Thoracic aorta (tissue), 2 donors: ENCODE data around the gene ATF7IP2. TPM values are rescaled to one million over a fixed set of nuclear protein-coding genes. Genes with fewer than 3 reads are reported as not detected.
"Not testable (repeated sequence)": the region's sequence is repeated elsewhere in the genome, so short reads cannot be mapped to it uniquely, and the experiment has no call there.

Experiments
- ATAC-seq: fragments of 150-250 bp; one replicate; pipeline ENCODE4 v1.8.0; 2017; ENCODE audit warnings: low read depth; ENCODE audit not compliant: insufficient number of reproducible peaks, low FRiP score
- DNase-seq: peaks from one replicate; pipeline ENCODE4 v3.0.0-alpha.2; 2020; ENCODE audit warnings: low spot score
- H3K27ac ChIP-seq, 2 donors: fragments of 200-600 bp; sonication (generic); 1 replicate in 1 of 2; 2 replicates in 1 of 2; pipeline ENCODE4 v1.5.1; 2016; ENCODE audit warnings: mild to moderate bottlenecking in 2 of 2, moderate library complexity in 2 of 2
- H3K27me3 ChIP-seq: fragments of 200-600 bp; sonication (generic); replicated peaks from 2 replicates; pipeline ENCODE4 v1.6.0; 2016; ENCODE audit warnings: mild to moderate bottlenecking; ENCODE audit not compliant: insufficient read depth
- H3K36me3 ChIP-seq: fragments of 200-600 bp; sonication (generic); one replicate; pipeline ENCODE4 v1.5.1; 2016
- H3K4me1 ChIP-seq, 2 donors: fragments of 200-600 bp; sonication (generic); 1 replicate in 1 of 2; 2 replicates in 1 of 2; pipeline versions ENCODE4 v1.5.1 to v1.6.0; 2016; ENCODE audit warnings: low read depth in 2 of 2, mild to moderate bottlenecking in 1 of 2; ENCODE audit not compliant: control insufficient read depth in 1 of 2
- H3K4me3 ChIP-seq: fragments of 200-600 bp; sonication (generic); 2 replicates; pipeline ENCODE4 v1.5.1; 2016; ENCODE audit warnings: mild to moderate bottlenecking
- H3K9me3 ChIP-seq: fragments of 200-600 bp; sonication (generic); 2 replicates; pipeline ENCODE4 v1.5.1; 2016
- total RNA-seq, 2 donors: library from RNA; depleted of rRNA; stranded (reverse); fragments of >200 nt; gene quantifications; one replicate each; pipeline versions ENCODE4 v1.1.0 to v1.2.3, GENCODE V29; 2016
- TF ChIP-seq, protein P1 (sequence below): fragments of 200-600 bp; sonication (generic); IDR thresholded peaks from one replicate; pipeline ENCODE4 v1.5.1; 2019; ENCODE audit warnings: antibody characterized with exemption

ATF7IP2 gene
- total RNA-seq, 2 donors from 2014 or later, result 7.2 to 15.8 TPM

DNA sequence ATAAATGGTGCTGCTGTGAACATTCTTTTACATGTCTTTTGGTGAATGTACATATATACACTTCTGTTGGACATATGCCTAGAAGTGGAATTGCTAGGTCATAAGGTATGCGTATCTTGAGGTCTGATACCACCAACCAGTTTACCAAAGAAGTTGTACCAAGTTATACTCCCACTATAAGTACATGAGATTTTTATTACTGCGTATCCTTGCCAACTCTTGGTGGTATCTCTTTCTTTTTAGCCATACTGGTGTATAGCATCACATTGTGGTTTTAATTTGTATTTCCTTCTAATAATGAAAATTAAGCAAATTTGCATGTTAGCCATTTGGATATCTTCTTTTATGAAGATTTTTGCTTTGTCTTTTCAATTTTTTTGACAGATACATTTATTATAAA lies 80.5 kb downstream of the ATF7IP2 start:
- DNase-seq, result no peak
- TF ChIP-seq, protein P1, sequence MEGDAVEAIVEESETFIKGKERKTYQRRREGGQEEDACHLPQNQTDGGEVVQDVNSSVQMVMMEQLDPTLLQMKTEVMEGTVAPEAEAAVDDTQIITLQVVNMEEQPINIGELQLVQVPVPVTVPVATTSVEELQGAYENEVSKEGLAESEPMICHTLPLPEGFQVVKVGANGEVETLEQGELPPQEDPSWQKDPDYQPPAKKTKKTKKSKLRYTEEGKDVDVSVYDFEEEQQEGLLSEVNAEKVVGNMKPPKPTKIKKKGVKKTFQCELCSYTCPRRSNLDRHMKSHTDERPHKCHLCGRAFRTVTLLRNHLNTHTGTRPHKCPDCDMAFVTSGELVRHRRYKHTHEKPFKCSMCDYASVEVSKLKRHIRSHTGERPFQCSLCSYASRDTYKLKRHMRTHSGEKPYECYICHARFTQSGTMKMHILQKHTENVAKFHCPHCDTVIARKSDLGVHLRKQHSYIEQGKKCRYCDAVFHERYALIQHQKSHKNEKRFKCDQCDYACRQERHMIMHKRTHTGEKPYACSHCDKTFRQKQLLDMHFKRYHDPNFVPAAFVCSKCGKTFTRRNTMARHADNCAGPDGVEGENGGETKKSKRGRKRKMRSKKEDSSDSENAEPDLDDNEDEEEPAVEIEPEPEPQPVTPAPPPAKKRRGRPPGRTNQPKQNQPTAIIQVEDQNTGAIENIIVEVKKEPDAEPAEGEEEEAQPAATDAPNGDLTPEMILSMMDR, result no peak
- no peak for ATAC-seq
- H3K9me3 ChIP-seq, result no peaks in the 10 kb centered on the region
- no peaks in the 10 kb centered on the region for H3K27me3 ChIP-seq
- H3K4me3 ChIP-seq, result no peak overlapping the region
- H3K27ac ChIP-seq, result no peak overlapping the region
- H3K4me1 ChIP-seq, result no peaks in the 10 kb centered on the region
- no peaks in the 10 kb centered on the region for H3K36me3 ChIP-seq

DNA sequence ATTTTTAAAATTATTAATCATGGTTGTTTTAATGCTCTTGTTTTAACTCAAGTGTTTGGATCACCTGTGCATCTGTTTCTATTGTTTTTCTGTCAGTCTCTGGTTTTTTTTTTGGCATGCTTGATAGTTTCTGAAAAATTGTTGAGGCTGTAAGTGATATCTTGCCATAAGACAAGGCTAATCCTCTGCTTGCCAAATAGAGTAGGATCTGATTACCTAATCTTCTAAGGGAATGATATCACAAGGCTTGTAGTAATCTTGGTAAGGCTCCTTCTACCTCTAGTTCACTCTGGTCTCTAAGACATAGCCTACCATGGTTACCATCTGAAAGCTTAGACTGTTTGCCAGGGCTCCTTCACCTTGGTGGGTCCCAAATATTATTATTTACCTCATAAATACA lies 81.0 kb downstream of the ATF7IP2 start:
- no peaks in the 10 kb centered on the region for H3K36me3 ChIP-seq

DNA sequence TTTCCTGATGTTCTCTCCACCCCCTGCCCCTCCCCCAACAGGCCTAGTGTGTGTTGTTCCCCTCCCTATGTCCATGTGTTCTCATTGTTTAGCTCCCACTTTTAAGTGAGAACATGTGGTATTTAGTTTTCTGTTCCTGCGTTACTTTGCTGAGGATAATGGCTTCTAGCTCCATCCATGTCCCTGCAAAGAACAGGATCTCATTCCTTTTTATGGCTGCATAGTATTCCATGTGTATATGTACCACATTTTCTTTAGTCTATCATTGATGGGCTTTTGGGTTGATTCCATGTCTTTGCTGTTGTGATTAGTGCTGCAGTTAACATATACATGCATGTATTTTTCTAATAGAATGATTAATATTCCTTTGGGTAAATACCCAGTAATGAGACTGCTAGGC lies 90.8 kb downstream of the ATF7IP2 start:
- H3K4me1 ChIP-seq, H3K27me3 ChIP-seq, ATAC-seq, DNase-seq, H3K27ac ChIP-seq, H3K4me3 ChIP-seq, H3K9me3 ChIP-seq: not testable (repeated sequence)
- H3K36me3 ChIP-seq, result peaks cover 11% of the 10 kb centered on the region

More for the DNA sequence above, 81.0 kb downstream of the ATF7IP2 start:
- Histone ChIP-seq H3K9me3 (no peaks in the 10 kb centered on the region), H3K4me3 (no peak overlapping the region), H3K27me3 (no peaks in the 10 kb centered on the region), H3K4me1 (no peaks in the 10 kb centered on the region), H3K27ac (no peak overlapping the region)
- ATAC-seq (no peak), DNase-seq (no peak)
- TF ChIP-seq, protein P1, result no peak

DNA sequence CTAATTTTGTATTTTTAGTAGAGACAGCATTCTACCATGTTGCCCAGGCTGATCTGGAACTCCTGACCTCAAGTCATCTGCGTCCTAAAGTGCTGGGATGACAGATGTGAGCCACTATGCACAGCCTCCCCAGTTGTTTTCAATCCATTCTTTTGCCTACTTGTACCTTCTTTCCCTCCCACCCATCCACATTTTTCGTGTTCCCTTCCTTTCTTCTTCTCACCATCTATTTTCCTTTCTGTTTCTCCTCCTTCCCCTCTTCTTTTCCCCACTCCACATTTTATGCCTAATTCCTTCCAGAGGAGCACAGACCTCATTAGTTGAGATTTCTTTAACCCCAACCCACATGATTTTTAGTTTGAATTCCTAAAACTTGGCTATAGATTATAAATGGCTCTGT lies 94.3 kb downstream of the ATF7IP2 start:
- peaks cover 2% of the 10 kb centered on the region for H3K9me3 ChIP-seq
- no peak overlapping the region for H3K4me3 ChIP-seq
- TF ChIP-seq, protein P1, result no peak
- H3K36me3 ChIP-seq, result peaks cover 6% of the 10 kb centered on the region
- H3K4me1 ChIP-seq, result no peaks in the 10 kb centered on the region
- H3K27me3 ChIP-seq, result no peaks in the 10 kb centered on the region
- no peak for ATAC-seq
- no peak overlapping the region for H3K27ac ChIP-seq
- DNase-seq, result no peak

DNA sequence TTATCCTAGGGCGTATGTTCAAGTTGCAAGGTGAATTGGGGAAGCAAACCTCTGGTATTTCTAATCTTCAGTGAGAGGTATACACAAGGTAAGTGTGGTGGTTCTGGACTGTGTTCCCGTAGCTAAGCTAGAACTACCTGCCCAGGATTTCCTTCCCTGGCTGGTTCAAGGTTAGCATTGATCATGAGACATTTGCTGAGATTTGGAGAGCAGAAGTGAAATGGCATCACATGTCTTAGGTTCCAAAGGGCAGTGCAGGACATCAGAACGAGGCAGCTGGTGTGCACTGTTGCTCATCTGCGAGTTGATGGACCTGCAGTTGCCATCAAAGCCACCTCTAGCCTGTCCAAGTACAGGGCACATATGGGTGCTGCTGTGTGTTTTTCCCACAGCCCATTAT lies 99.3 kb downstream of the ATF7IP2 start:
- no peaks in the 10 kb centered on the region for H3K9me3 ChIP-seq
- no peaks in the 10 kb centered on the region for H3K27me3 ChIP-seq
- ATAC-seq, result no peak
- H3K4me1 ChIP-seq, result peaks cover 3 to 8% of the 10 kb centered on the region in 2 donors
- TF ChIP-seq, protein P1, result no peak
- no peak overlapping the region for H3K4me3 ChIP-seq
- H3K36me3 ChIP-seq, result no peaks in the 10 kb centered on the region
- no peak for DNase-seq
- H3K27ac ChIP-seq, result no peak overlapping the region

DNA sequence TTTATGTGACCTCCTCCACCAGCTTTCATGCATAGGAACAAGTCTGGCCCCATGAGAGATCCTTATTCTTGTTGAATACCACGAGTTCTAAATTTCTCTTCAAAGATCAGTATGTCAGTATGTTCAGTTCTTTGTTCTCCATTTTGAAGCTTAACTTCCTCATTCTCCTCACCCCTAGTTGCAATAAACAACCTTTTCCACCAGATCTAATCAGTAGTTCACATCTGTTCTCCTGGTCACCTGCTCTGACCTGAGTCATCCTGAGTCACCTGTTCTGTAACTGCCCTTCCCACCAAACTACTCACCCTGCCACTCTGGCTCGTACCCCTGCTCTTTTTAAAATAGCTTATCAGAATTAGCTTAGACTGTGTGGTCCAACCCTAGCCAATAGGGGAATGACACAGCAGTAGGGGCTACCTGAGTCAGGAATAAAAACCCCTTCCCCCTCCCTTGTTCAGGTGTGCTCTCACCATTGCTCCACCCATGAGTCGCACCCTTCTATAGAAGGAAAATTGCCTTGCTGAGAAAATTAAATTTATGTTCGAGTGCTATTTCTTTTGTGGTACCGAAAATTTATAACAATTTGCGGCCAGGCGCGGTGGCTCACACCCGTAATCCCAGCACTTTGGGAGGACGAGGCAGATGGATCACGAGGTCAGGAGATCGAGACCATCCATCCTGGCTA lies 100.0 kb downstream of the ATF7IP2 start:
- Histone ChIP-seq H3K9me3 (no peaks in the 10 kb centered on the region), H3K27me3 (no peaks in the 10 kb centered on the region), H3K27ac (no peak overlapping the region), H3K4me1 (peaks cover 5 to 15% of the 10 kb centered on the region in 2 donors), H3K4me3 (no peak overlapping the region), H3K36me3 (no peaks in the 10 kb centered on the region)
- ATAC-seq (no peak), DNase-seq (no peak)
- TF ChIP-seq, protein P1, result no peak
